ENCODE measurements around the gene COPA.
A peak's percentile ranks its signal among the peaks of the same experiment; 100 is the strongest.

- peak; percentile 46 to 81 (median 74) for TF ChIP-seq CTCF (IDR thresholded peaks at IDR 0.05)
- TF ChIP-seq POLR2AphosphoS5 (IDR thresholded peaks at IDR 0.05) = peak in 1 of 3 donors; percentile 29
- no peak for TF ChIP-seq POLR2A (IDR thresholded peaks at IDR 0.05)
Measured at GRCh38 chr1:160251687-160252526, 91.1 kb downstream of the COPA start.
